ENCODE data around the gene ABCD4.

DNA sequence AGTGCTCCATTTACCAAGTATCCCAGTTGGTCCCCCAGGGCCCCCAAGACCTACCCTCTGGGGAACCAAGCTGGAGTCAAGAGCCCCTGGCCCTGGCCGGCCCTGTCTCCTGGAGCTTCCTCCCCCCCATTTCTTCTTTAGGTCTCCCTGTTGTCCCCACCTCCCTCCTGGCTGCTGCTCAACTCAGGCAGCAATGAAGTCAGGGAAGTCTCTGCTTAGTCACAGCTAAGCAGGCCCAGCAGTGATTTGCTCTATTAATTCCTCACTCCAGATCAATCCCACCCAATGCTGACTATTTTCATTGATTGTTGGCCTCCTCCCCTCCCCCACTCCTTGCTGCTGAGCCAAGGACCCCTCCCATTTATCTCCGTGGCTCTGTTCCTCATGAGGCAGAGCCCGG lies 35.1 kb downstream of the ABCD4 start:
- no peak for TF ChIP-seq YY1 (IDR thresholded peaks at IDR 0.05; ENCODE audit: insufficient read depth, insufficient read length)
- no peak for TF ChIP-seq ZNF274 (IDR thresholded peaks at IDR 0.05; ENCODE audit: low read depth, low read length)

All from NT2/D1 (cell line).